Measurements from ENCODE around the gene PPM1L. TPM values are rescaled to one million over a fixed set of nuclear protein-coding genes. Genes with fewer than 3 reads are reported as not detected.

Gene PPM1L
- polyA plus RNA-seq, 1 donor (not counting 4 experiments of a cell fraction or from before 2014, with no cell fraction given): 0.58 TPM

GRCh38 chr3:160781863-160782262 is 25.8 kb downstream of the PPM1L start:
- Histone ChIP-seq H3K9me1 (ENCODE audit: control insufficient read depth, extremely low read depth, insufficient read depth, low read length) (no peaks in the 10 kb centered on the region), H3K79me2 (ENCODE audit: control insufficient read depth, insufficient read depth, low read length) (no peaks in the 10 kb centered on the region), H4K20me1 (ENCODE audit: control insufficient read depth, extremely low read depth, insufficient read depth, low read length) (no peaks in the 10 kb centered on the region), H3K9me3 (ENCODE audit: control insufficient read depth, low read depth, low read length) (no peaks in the 10 kb centered on the region), H3K4me1 (ENCODE audit: control insufficient read depth, extremely low read depth, insufficient read depth, low read length) (no peaks in the 10 kb centered on the region), H2AFZ (ENCODE audit: control insufficient read depth, low read length) (no peak overlapping the region), H3K9ac (ENCODE audit: control insufficient read depth, extremely low read depth, insufficient read depth, low read length) (no peak overlapping the region), H3K4me2 (ENCODE audit: control insufficient read depth, extremely low read depth, insufficient read depth, low read depth, low read length) (no peak overlapping the region), H3K27me3 (ENCODE audit: control insufficient read depth, extremely low read depth, insufficient read depth, low read length) (no peaks in the 10 kb centered on the region), H3K27ac (ENCODE audit: control insufficient read depth, insufficient read depth, low read length) (no peak overlapping the region), H3K36me3 (ENCODE audit: control insufficient read depth in 2 of 2, extremely low read depth in 1 of 2, insufficient read depth in 2 of 2, low read length in 2 of 2) (no peaks in the 10 kb centered on the region), H3K4me3 (ENCODE audit: control insufficient read depth in 2 of 3, extremely low read depth in 1 of 3, insufficient read depth in 2 of 3, low read depth in 1 of 3, low read length in 3 of 3) (no peak overlapping the region)
- dilution Hi-C loops (cut with MboI; ENCODE audit: extremely low pct_ligation_motif_present, low sequenced_read_pairs): no loop called here
- DNase-seq (ENCODE audit: low read depth, low spot score): no peak
- no peak for FAIRE-seq
- no peak for TF ChIP-seq CTCF (optimal IDR thresholded peaks at IDR 0.05 in 1 of 3, IDR thresholded peaks at IDR 0.05 in 1 of 3, conservative IDR thresholded peaks at IDR 0.05 in 1 of 3; ENCODE audit: extremely low read depth in 1 of 3, insufficient read depth in 2 of 3, low read length in 3 of 3)
- no peak for TF ChIP-seq EZH2 (IDR thresholded peaks at IDR 0.05; ENCODE audit: low read length)

GRCh38 chr3:160784853-160785252 is 28.8 kb downstream of the PPM1L start:
- Histone ChIP-seq H3K27me3 (ENCODE audit: control insufficient read depth, extremely low read depth, insufficient read depth, low read length) (no peaks in the 10 kb centered on the region), H3K4me2 (ENCODE audit: control insufficient read depth, extremely low read depth, insufficient read depth, low read depth, low read length) (no peak overlapping the region), H3K9ac (ENCODE audit: control insufficient read depth, extremely low read depth, insufficient read depth, low read length) (no peak overlapping the region), H3K79me2 (ENCODE audit: control insufficient read depth, insufficient read depth, low read length) (no peaks in the 10 kb centered on the region), H3K4me1 (ENCODE audit: control insufficient read depth, extremely low read depth, insufficient read depth, low read length) (no peaks in the 10 kb centered on the region), H3K27ac (ENCODE audit: control insufficient read depth, insufficient read depth, low read length) (no peak overlapping the region), H3K36me3 (ENCODE audit: control insufficient read depth in 2 of 2, extremely low read depth in 1 of 2, insufficient read depth in 2 of 2, low read length in 2 of 2) (no peaks in the 10 kb centered on the region), H3K9me1 (ENCODE audit: control insufficient read depth, extremely low read depth, insufficient read depth, low read length) (no peaks in the 10 kb centered on the region), H4K20me1 (ENCODE audit: control insufficient read depth, extremely low read depth, insufficient read depth, low read length) (no peaks in the 10 kb centered on the region), H3K9me3 (ENCODE audit: control insufficient read depth, low read depth, low read length) (no peaks in the 10 kb centered on the region), H2AFZ (ENCODE audit: control insufficient read depth, low read length) (peak overlapping the region; percentile 38), H3K4me3 (ENCODE audit: control insufficient read depth in 2 of 3, extremely low read depth in 1 of 3, insufficient read depth in 2 of 3, low read depth in 1 of 3, low read length in 3 of 3) (no peak overlapping the region)
- no peak for TF ChIP-seq EZH2 (IDR thresholded peaks at IDR 0.05; ENCODE audit: low read length)
- TF ChIP-seq CTCF (optimal IDR thresholded peaks at IDR 0.05 in 1 of 3, IDR thresholded peaks at IDR 0.05 in 1 of 3, conservative IDR thresholded peaks at IDR 0.05 in 1 of 3; ENCODE audit: extremely low read depth in 1 of 3, insufficient read depth in 2 of 3, low read length in 3 of 3): no peak
- peak; percentile 79 for FAIRE-seq
- DNase-seq (ENCODE audit: low read depth, low spot score): no peak
- dilution Hi-C loops (cut with MboI; ENCODE audit: extremely low pct_ligation_motif_present, low sequenced_read_pairs): no loop called here

Data from keratinocyte (primary cell).